Measurements from ENCODE around the gene ZNF783. TPM values are rescaled to one million over a fixed set of nuclear protein-coding genes. Genes with fewer than 3 reads are reported as not detected.

Gene ZNF783
- total RNA-seq, 1 donor from 2014 or later, result 4.3 TPM

DNA sequence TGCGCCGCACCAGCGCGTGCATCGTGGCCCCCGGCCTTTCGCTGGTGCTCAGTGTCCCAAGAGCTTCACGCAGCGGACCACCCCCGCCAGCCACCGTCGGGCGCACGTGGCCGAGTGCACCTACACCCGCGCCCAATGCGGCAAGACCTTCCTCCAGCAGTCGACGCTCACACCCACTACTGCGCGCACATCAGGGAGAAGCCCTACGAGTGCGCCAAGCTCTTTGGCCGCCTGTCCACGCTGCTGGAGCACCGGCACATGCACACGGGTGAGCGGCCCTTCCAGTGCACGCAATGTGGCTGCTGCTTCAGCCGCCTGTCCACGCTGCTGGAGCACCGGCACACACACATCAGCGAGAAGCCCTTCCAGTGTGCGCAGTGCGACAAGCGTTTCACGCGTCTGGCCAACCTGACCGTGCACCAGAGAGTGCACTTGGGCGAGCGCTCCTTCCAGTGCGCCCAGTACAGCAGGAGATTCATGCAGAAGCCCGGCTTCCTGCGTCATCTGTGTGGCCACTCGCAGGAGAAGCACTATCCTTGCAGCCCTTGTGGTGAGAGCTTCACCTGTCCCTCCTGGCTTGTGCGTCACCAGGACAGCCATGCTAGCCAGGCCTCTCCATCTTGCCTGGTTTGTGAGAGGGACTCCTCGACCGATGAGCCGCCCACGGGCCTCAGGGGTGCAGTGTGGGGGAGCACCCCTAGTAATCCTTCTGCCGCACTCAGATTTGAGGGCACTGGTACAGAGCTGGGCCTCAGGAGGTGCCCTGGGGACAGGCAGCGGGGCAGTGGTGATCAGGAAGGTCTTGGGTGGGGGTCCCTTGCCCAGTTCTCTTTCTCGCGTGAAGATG, 32.9 kb downstream of the ZNF783 start:
- DNase-seq (ENCODE audit: low spot score), result no peak
- intact Hi-C loops (cut with DNase I), result no loop called here

DNA sequence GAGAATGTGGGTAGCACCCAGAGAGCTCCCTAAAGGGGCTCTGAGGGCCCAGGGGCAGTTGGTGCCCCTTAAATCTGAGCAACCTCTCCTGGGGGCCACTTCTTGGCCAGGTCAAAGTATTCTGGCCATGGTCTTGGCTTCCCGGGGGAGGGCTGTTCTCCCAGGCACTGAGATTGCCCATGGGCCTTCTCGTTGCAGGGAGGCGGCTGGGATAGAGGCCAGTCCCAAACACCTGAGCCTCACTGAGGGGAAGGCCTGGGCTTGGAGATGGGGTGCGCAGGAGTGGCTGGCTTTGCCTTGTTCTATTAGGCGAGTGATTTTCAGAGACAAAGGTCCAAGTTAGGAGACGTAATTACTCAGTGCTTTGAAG, 33.5 kb downstream of the ZNF783 start:
- DNase-seq (ENCODE audit: low spot score), result no peak
- intact Hi-C loops (cut with DNase I), result no loop called here

DNA sequence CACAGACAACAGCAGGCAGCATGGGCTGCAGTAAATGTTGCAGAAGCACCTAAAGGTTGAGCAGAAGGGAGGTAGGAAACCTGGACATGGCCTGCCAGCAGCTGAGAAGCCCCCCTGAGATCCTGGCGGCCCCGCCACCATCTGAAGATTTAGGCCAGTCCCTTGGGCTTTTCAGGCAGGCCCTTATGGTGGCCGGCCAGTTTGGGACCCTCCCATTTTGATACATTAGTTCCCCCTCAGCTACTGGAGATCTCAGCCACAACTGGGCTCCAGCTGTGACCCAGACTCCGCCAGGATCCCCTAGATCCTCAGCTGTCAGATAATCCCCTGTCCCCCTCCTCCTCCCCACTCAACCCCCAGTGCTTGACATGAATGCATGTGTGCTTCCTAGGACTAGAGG, 34.4 kb downstream of the ZNF783 start:
- no peak for DNase-seq (ENCODE audit: low spot score)
- intact Hi-C loops (cut with DNase I), result no loop called here

DNA sequence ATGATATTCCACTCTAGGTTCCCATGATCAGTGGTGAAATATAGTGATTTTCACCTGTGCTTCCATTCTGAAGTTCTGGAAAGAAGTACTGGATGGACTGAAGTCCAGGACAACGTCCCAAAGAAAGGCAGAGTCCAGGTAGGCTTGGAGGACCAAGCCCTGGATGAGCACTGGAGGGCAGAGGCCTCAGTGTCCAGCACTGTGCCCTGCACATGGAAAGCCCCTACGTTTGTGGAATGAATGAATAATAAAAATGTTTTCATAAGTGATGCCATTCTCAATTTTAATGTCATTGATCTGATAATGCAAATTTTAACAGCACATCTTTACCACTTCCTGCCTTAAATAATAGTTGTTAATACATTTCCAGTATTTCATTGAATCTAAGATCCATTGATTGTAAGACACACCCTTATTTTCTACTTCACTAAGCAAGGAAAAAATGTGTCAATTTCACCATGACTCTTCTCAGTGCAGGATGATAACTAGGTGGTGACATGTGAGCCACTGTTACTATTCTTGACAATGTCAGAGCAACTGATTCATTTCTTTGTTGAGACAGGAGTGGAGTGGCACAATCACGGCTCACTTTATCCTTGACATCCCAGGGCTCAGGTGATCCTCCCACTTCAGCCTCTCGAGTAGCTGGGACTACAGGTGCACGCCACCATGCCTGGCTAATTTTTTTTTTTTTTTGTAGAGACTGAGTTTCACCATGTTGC, 35.2 kb downstream of the ZNF783 start:
- no peak for DNase-seq (ENCODE audit: low spot score)
- intact Hi-C loops (cut with DNase I), result no loop called here

DNA sequence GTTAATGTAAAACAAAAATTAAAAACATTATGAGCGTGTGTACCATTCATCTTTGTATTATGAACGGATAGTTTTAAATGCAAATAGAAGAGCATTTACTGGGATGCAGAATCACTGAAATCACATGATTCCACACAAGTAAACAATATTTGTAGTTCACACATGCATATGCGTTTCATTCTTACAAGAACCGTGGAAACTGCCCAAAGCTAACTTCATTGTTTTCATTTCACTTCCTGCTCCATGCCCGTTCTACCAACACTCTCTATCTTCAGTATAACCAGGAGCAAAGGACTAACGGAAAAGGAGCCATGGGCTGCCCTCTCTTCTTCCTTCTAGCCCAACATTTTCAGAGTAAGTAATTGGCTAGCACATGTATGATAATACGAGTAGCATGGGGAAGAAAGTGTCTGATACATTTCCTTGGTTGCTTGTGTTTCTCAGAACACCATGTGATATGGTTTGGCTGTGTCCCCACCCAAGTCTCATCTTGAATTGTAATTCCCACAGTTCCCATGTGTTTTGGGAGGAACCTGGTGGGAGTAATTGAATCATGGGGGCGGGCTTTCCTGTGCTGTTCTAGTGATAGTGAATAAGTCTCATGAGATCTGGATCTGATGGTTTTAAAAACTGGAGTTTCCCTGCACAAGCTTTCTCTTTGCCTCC, 38.8 kb downstream of the ZNF783 start:
- intact Hi-C loops (cut with DNase I), result no loop called here
- DNase-seq (ENCODE audit: low spot score), result no peak

DNA sequence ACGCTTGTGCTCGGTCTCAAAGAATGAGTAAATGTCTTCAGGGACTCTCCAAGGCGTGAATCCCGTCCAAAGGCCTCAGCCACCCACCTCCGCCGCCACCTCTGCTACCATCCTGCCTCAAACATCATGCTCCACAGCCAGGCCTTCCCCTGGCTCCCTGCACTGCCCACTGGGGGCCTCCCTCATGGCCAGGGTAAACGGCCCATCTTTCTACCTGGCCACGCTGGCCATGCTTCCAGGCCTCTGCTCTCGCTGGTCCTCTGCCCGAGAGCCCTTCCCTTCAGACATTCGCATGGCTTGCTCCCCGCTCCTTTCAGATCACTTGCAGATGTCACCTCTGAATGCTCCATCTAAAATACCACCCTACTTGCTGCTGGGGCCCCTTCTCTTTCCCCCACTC, 40.2 kb downstream of the ZNF783 start:
- intact Hi-C loops (cut with DNase I), result no loop called here
- DNase-seq (ENCODE audit: low spot score), result peak; percentile 61

DNA sequence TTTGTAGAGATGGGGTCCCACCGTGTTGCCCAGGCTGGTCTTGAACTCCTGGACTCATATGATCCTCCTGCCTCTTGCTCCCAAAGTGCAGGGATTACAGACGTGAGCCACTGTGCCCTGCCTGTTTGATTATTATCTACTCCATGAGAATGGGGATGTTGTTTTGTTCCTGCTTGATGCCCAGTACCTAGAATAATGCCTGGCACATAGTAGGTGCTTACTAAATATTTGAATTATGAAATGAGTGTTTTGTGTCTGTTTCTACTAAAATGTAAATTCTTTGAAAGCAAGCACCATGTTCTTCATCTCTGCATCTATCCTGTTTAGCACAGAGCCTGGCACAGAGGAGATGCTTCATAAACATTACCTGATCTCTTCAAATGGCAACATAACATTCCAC, 40.9 kb downstream of the ZNF783 start:
- peak; percentile 12 for DNase-seq (ENCODE audit: low spot score)
- intact Hi-C loops (cut with DNase I), result no loop called here

DNA sequence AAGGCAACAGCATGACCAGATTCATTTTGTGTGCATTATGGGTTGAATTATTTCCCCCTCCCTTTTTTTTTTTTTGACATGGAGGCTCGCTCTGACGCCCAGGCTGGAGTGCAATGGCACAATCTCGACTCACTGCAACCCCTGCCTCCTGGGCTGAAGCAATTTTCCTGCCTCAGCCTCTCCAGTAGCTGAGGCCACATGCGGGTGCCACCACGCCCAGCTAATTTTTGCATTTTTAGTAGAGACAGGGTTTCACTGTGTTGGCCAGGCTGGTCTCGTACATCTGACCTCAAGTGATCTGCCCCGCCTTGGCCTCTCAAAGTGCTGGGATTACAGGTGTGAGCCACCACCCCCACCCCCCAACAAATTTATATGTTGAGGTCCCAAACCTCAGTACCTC, 42.0 kb downstream of the ZNF783 start:
- intact Hi-C loops (cut with DNase I), result no loop called here
- peak; percentile 44 for DNase-seq (ENCODE audit: low spot score)

DNA sequence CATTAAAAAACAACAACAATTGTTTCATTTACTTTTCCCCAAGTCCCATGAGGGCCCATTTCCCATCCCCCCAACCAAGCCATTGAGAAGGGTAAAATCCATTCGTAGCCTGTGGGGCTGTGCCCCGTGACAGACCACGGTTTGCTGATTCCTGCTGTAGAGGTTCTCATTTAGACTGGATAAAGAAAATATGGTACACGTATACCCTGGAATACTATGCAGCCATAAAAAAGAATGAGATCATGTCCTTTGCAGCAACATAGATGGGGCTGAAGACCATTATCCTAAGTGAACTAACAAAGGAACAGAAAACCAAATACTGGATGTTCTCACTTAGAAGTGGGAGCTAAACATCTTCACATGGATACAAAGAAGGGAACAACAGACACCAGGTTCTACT, 44.9 kb downstream of the ZNF783 start:
- intact Hi-C loops (cut with DNase I), result no loop called here
- DNase-seq (ENCODE audit: low spot score), result peak; percentile 15

DNA sequence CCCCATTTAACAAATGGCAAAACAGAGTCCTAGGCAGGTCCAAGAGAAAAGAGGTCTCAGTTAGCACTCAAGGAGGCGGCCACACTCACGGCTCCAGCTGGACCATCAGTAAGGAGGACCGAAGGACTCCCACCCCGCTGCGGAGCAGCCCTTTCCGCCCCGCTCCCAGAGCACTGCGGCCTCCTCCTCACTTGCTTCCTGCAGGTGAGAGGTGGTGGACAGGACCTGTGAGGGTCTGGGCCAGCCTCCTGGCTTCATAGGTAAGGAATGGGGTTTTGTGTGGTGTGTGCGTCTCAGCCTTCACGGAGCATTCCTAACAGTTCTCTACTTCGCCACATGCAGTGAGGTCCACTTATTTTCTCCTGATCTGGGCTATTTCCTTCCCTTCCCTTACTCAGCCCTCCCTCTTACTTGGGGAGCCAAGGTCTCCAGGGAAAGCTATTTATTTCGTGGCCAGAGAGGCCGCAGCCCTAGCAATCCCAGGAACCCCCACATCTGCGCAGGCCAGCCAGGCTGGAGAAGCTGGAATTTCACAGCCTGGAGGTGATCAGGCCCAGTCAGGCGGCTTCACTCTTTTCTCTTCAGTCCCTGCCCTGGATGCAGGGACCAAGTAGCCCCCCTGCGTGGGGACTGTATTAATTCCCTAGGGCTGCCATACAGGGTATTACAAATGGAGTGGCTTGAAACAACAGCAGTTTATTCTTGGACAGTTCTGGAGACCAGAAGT, 45.9 kb downstream of the ZNF783 start:
- DNase-seq (ENCODE audit: low spot score), result no peak
- intact Hi-C loops (cut with DNase I), result no loop called here

DNA sequence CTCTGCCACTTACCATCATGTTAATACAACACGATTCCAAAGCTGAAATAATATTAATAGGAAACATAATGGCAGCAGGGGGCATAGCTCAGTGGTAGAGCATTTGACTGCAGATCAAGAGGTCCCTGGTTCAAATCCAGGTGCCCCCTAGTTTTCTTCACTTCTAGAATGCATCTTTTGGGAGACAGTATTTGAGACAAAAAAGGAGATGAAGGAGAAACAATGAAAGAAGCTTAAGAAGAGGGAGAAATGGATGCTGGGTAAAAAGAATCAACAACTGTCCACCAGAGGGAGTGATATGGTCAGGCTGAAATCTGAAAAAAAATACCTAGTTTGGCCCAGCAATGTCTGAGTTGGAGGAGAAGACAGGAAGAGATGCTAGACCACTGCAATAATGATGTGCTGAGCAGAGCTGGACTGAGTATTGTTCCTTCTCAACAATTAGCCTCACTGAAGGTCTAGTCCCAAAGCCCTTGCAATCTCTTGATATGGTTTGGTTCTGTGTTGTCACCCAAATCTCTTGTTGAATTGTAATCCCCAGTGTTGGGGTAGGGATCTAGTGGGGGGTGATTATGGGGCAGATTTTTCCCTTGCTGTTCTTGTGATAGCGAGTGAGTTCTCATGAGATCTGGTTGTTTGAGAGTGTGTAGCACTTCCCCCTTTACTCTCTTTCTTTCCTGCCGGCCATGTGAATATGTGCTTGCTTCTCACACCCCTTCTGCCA, 48.3 kb downstream of the ZNF783 start:
- intact Hi-C loops (cut with DNase I), result loop anchor here (10.0 kb wide), 1 partner anchor 105 kb away; no protein-coding TSS in a partner anchor

DNA sequence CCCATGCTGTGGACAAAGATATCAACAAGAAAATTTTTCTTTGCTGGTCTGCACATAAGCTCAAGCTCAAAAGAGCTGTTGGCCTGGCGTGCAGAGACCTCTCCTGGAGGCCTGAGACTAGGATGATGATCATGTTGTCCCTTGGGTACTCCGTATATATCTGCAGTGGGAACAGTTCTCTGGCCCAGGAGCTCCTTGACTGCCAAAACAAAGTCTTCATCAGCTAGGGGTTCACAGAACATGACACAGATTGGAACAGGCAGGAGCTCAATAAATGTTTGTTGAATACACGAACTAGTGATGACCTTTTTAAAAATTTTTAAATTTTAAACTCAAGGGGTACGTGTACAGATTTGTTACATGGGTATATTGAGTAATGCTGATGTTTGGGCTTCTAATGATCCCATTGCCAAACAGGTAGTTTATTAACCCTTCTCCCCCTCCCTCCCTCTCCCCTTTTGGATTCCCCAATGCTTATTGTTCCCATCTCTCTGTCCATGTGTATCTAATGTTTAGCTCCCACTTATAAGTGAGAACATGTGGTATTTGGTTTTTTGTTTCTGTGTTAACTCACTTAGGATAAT, 49.1 kb downstream of the ZNF783 start:
- intact Hi-C loops (cut with DNase I), result loop anchor here (10.0 kb wide), 1 partner anchor 104 kb away; no protein-coding TSS in a partner anchor
- DNase-seq (ENCODE audit: low spot score), result no peak

More for the DNA sequence above, 48.3 kb downstream of the ZNF783 start:
- DNase-seq (ENCODE audit: low spot score), result no peak

DNA sequence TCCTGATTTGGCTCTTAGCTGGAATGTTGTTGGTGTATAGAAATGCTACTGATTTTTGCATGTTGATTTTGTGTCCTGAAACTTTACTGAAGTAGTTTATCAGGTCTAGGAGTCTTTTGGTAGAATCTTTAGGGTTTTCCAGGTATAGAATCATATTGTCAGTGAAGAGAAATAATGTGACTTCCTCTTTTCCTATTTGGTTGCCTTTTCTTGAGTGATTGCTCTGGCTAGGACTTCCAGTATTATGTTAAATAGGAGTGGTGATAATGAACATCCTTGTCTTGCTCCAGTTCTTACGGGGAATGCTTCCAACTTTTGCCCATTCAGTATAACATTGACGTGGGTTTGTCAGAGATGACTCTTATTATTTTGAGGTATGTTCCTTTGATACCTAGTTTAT, 52.0 kb downstream of the ZNF783 start:
- no peak for DNase-seq (ENCODE audit: low spot score)
- intact Hi-C loops (cut with DNase I), result loop anchor here (10.0 kb wide), 1 partner anchor 101 kb away; no protein-coding TSS in a partner anchor

DNA sequence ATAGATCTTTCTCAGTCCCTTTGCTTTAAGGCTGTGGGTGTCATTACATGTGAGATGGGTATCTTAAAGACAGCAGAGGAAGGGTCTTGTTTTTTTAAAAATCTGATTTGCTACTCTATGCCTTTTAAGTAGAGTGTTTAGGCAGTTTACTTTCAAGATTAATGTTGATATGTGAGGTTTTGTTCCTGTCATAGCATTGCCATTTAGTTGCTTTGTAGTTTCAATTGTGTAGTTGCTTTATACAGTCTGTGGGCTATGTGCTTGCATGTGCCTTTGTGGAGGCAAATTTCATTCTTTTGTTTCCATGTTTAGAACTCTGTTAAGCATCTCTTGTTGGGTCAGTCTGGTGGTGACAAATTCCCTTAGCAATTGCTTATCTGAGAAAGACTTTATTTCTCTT, 54.6 kb downstream of the ZNF783 start:
- intact Hi-C loops (cut with DNase I), result loop anchor here (10.0 kb wide), 1 partner anchor 98 kb away; no protein-coding TSS in a partner anchor
- DNase-seq (ENCODE audit: low spot score), result no peak

DNA sequence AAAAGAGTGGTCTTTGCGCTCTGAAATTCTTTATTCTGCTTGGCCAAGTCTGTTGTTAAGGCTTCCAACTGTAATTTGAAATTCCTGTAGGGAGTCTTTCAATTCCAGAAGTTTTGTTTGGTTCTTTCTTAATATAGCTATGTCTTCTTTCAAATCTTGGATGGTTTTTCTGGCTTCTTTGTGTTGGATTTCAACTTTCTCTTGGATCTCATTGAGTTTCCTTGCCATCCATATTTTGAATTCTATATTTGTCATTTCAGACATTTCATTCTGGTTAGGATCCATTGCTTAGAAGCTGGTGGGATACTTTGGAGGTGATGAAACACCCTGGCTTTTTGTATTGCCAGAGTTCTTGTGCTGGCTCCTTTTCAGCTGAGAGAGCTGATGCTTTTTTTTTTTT, 55.5 kb downstream of the ZNF783 start:
- intact Hi-C loops (cut with DNase I), result loop anchor here (10.0 kb wide), 1 partner anchor 97 kb away; no protein-coding TSS in a partner anchor

DNA sequence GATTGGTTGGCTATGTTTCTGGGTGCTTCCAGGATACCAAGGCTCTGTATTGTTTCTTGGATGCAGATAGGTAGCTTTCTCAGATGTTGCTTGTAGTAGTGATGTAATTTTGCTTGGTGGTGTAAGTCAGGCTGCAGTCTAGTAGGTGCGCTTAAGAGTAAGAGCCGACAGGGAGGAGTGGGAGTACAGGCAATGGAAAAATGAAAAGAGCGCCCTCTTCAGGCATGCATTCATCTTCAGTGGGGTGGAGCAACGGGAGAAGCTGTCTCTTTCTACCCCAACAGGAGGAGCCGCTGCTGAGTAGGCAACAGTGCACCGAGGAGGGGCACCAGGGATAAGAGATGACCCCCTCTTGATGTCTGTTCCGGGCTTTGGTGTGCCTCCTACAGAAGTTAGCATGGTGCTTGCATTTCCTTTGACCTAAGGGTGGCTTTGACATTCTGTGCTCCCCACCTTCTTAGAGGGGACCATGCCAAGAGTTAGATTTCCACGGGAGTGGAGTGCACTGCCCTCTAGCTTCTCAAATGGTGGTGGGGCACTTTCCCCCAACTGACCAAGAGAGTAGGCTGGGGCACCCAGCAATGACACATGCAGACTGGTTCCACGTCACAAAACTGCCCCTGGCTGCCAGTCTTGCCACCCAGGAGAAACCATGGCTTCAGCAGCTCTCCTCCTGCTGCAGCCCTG, 56.1 kb downstream of the ZNF783 start:
- DNase-seq (ENCODE audit: low spot score), result no peak
- intact Hi-C loops (cut with DNase I), result loop anchor here (10.0 kb wide), 1 partner anchor 97 kb away; no protein-coding TSS in a partner anchor

More for the DNA sequence above, 55.5 kb downstream of the ZNF783 start:
- DNase-seq (ENCODE audit: low spot score), result no peak

DNA sequence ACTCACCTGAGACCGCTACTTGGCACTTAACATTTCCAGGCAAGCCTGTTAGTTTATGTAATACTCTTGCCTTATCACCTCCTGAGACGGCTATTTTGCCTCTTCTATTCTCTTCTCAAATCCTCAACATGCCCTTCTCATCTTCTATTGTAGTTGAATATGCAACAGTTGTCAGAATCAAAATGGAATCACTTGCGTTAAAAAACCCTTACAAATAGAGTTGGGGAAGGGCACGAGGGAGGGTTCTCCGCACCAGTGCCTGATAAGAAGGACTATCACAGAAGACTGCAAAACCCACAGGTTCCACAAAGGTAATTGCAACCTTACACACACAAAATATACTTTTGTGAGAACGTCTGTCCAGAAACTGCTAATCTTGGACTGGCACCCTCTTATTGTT, 57.4 kb downstream of the ZNF783 start:
- DNase-seq (ENCODE audit: low spot score), result no peak
- intact Hi-C loops (cut with DNase I), result loop anchor here (10.0 kb wide), 1 partner anchor 95 kb away; no protein-coding TSS in a partner anchor
